8988T (cell line): ENCODE results near the gene IWS1.
"Not testable (repeated sequence)": the region's sequence is repeated elsewhere in the genome, so short reads cannot be mapped to it uniquely, and the experiment has no call there.

Experiments
- DNase-seq: peaks from one replicate; pipeline ENCODE4 v3.0.0; 2011

Gene IWS1

GRCh38 chr2:127527001-127527804 lies 914 bp upstream of the IWS1 start:
- DNase-seq = no peak

- DNase-seq = no peak
These were observed 578 bp downstream of the IWS1 start for GRCh38 chr2:127525691-127526131.

DNA sequence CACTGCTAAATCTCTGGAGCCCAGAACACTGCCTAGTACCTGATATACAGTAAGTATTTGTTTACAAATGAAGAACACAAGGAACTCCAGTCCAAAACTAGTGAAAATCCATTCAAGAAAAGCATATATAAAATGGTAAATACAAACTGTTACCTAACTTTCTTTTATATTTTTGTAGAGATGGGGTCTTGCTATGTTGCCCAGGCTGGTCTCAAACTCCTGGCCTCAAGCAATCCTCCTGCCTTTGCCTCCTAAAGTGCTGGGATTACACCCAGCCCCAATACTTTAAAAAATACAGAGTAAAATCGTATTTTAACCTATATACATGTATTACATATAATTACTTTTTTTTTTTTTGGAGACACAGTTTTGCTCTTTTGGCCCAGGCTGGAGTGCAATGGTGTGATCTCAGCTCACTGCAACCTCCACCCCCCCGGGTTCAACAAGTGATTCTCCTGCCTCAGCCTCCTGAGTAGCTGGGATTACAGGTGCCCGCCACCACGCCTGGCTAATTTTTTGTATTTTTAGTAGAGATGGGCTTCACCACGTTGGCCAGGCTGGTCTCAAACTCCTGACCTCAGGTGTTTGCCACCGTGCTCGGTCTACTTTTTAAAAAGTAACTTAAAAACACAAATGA lies 2.0 kb downstream of the IWS1 start:
- not testable (repeated sequence) for DNase-seq

- DNase-seq = no peak
These were observed 2.9 kb downstream of the IWS1 start for GRCh38 chr2:127523269-127523939.

DNA sequence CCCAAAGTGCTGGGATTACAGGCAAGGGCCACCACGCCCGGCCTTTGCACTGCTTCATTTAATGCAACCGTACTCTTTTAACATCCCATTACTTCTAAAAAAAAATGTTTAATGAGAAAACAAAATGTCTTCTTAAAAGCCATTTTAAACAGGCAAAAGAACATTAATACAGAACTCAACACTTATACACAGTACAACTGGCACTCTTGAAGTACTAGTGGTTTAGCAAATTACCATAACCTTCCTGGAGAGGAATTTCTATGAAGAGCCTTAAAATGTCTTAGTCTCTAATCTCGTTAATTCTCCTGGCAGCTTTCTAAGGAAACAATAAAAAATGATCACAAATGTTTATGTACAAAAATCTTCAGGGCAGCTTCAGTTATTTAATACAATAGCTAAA lies 5.9 kb downstream of the IWS1 start:
- no peak for DNase-seq

DNA sequence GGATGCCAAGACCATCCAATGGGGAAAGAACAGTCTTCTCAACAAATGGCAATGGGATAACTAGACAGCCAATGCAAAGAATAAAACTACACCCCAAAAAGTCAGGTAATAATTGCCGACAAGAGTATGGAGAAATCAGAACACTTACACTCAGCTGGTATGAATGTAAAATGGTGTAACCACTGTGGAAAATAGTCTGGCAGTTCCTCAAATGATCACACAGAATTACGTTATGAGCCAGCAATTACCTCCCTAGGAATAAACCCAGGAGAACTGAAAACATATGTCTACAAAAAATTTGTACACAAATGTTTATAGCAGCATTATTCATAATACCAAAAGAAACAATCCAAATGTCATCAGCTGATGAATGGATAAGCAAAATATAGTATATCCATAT lies 8.8 kb downstream of the IWS1 start:
- DNase-seq = no peak

GRCh38 chr2:127516041-127516762 lies 10.1 kb downstream of the IWS1 start:
- DNase-seq = no peak

- DNase-seq = no peak
These were observed 10.8 kb downstream of the IWS1 start for GRCh38 chr2:127515383-127515915.

GRCh38 chr2:127514485-127514884 lies 11.8 kb downstream of the IWS1 start:
- no peak for DNase-seq

GRCh38 chr2:127514076-127514475 lies 12.2 kb downstream of the IWS1 start:
- DNase-seq = no peak

DNA sequence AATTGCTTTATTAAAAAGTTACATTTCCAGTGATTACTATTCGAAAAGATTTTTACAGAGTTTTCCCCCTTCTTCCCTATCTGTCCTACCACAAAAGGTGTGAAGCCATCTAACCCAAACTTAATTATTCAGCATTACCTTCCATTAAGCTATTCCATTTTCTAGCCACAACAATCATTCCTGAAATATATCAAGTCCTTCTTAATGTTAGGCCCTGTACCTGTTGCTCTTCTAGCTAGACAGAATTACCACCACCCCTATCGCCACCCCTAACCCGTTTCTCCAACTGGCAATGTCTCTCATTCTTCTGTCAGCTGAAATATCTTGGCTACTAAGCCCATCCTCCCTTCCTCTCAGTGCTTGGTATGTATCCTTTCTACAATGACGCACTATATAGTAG lies 13.9 kb downstream of the IWS1 start:
- no peak for DNase-seq

DNA sequence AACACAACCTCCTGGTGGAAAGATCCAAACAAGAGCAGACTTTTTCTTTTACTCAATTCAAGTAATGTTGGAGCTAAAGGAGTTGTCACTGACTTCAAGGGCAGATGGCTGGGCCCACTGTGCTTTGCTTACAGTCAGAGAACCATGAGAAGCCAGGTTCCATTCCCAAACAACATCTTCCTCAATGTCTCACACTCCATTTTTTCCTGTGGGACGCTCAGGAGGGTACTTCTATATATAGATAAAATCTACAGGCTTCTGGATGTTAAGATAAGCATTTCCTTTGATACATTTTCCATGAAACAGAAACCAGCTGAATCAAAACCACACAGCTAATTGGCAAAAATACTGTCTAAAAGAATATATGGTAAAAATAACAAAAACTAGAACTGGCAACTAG lies 14.4 kb downstream of the IWS1 start:
- no peak for DNase-seq

GRCh38 chr2:127511090-127511695 lies 15.1 kb downstream of the IWS1 start:
- DNase-seq = no peak

- DNase-seq = no peak
These were observed 16.2 kb downstream of the IWS1 start for GRCh38 chr2:127510073-127510472.

DNA sequence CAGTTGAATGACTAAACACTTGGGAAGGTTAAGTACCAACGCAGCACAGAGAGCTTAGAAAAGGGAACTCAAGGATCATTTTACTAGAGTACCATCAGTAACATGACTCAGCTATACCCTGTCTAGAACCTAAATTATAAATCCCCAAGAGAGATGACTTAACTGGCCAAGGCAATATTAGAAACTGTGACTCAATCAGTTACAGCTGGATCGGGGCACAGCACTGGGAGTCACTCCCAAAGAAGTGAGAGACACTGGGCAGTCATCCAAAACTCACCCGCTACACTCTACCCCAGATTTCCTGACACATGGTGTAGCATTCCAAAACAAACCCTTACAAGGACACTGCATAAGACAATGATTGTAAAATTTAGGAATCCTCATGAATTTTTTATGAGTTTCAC lies 17.7 kb downstream of the IWS1 start:
- peak; percentile 39 for DNase-seq

- DNase-seq = no peak
These were observed 18.2 kb downstream of the IWS1 start for GRCh38 chr2:127508023-127508630.

- no peak for DNase-seq
These were observed 19.8 kb downstream of the IWS1 start for GRCh38 chr2:127506510-127506909.

- no peak for DNase-seq
These were observed 21.5 kb downstream of the IWS1 start for GRCh38 chr2:127504552-127505430.

DNA sequence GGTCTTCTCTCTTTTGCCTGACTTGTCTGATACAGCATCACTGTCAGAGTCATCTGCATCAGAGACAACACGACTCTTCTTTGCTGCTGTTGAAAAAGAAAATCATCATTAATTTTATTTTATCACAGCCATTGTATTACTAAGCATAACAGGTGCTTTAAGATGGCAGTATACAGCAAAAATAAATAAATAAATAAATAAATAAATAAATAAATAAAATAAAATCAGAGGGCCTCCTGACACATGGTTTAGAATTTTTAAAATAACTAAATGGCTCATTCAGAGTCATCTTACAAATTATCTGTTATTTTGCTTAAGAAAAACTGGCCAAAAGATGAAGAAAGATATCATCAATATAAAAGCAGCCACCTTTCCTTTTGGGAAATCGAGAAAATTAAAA lies 22.8 kb downstream of the IWS1 start:
- no peak for DNase-seq

DNA sequence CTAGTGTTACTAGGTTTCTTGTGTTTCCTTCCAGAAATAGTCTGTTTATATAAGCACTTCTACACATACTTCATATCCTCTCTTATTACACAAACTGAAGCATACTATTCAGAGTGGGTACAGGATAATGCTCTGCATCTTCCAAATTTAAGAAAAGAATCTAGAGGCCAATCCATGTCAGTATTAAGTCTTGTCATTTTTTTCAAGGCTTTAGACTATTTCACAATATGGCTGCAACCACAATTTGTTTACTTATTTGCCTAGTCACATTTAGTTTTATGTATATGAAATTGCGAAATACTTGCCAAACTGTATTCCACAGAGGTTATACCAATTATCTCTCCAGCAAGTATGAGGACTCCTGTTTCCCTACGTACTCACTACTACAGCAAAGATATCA lies 27.9 kb downstream of the IWS1 start:
- DNase-seq = no peak

DNA sequence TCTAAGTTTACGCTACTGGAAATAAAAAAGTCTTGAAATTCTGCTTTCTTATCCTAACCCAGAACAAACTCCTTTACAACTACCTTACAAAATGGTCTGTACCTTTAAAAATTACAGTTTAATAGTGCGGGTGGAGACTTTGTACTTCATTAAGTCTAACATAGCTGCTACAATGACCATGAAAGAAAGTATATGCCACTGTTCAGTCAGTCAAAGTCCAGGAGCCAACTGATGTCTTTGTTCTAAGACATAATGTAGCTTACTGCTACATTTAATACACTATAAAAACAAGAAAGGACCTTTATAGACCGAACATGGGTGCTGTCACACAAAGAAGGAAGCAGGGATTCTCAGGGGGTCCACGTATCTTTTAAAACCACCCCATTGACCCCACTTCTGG lies 36.0 kb downstream of the IWS1 start:
- DNase-seq = no peak
